ENCODE data around the gene PDZRN4. TPM values are rescaled to one million over a fixed set of nuclear protein-coding genes. Genes with fewer than 3 reads are reported as not detected.

The PDZRN4 gene
- total and polyA plus RNA-seq, 9 donors: 1.5 to 5.0 (median 2.9) TPM

DNA sequence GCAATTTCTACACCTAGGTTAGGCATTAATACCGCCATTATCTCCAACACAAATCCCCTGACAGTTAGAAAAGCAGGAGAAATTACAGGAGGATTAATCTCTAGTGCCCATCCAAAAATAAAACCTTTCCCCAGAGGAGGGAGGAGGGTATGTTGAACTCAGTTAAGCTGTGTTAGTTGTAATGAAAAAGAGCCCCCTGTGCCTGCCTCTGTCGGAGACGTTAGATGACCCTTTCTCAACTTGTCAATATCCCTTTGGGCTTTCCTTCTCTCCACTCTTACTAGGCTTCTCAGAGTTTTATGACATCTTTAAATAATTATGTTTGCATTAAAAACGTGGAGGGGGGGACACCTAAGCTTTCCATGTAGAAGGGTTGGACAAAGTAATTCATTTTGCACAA lies 278.2 kb downstream of the PDZRN4 start:
- WGBS (ENCODE audit: insufficient coverage): no CpG with 5 or more reads among the region's 4 CpGs
- no peaks in the 10 kb centered on the region for H3K9me3 ChIP-seq (replicated peaks; ENCODE audit: control insufficient read depth, low read depth, low read length)
- no peak overlapping the region for H3K27ac ChIP-seq (ENCODE audit: low read length)

DNA sequence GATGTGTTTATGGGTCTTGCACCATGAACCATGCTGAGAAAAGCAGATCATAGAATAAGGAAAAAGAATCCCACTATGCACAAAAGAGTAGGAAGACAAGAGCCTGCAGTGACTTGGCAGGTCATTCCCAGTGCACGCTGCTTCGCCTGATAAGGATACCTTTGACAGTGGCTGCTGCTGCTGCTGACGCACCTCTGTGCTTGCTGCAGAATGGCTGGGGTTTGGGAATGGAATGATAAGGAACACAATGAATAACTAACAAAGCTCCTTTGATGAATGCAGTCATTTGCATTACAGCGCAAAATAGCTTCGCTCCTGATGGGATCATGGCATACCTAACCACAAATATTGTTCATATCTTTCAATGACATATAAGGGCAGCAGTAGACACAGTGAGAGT lies 278.7 kb downstream of the PDZRN4 start:
- no peaks in the 10 kb centered on the region for H3K4me1 ChIP-seq (ENCODE audit: control insufficient read depth, insufficient read depth, low read length)
- no peak overlapping the region for H3K27ac ChIP-seq (ENCODE audit: low read length)
- no peaks in the 10 kb centered on the region for H3K9me3 ChIP-seq (replicated peaks; ENCODE audit: control insufficient read depth, low read depth, low read length)
- H3K36me3 ChIP-seq (ENCODE audit: control insufficient read depth, insufficient read depth, low read length): no peaks in the 10 kb centered on the region
- no peaks in the 10 kb centered on the region for H3K27me3 ChIP-seq (ENCODE audit: control insufficient read depth, insufficient read depth, low read length)
- no peak overlapping the region for H3K4me3 ChIP-seq (ENCODE audit: low read length)
- DNase-seq: no peak
- WGBS (ENCODE audit: insufficient coverage): 100% methylated on average over 1 of the region's 5 CpGs

More for the DNA sequence above, 278.2 kb downstream of the PDZRN4 start:
- Histone ChIP-seq H3K4me1 (ENCODE audit: control insufficient read depth, insufficient read depth, low read length) (no peaks in the 10 kb centered on the region), H3K36me3 (ENCODE audit: control insufficient read depth, insufficient read depth, low read length) (no peaks in the 10 kb centered on the region), H3K4me3 (ENCODE audit: low read length) (no peak overlapping the region), H3K27me3 (ENCODE audit: control insufficient read depth, insufficient read depth, low read length) (no peaks in the 10 kb centered on the region)
- DNase-seq: no peak

DNA sequence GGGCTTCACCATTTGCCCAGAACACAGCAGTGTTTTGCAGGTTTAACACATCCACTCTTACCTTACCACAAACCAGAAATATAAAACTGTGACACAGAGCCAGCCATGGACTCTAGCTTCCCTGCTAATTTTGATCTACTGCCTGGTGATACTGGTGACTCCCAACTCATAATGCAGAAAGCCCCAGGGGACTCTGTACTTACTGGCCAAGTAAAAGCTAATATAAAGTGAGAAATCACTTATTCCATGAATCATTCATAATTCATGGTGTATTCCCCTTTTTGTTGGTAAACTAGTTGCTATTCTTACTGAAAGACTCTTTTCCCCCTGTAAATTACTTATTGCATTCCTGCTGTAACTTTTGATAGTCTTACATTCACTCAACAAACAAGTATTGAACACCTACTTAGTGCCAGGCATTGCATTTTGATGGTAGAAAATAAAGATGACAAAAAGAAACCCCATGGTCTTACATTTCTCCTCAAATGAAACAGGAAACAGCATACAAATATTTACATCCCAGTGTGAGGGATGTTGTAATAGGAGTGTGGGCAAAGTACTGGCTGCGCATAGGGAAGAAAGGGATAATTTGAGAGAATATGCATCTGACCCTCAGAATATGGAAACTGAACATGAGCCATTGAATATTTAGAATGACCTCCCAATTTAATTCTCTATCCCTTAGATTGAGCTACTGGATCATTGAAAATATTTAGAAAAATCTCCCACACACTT lies 279.6 kb downstream of the PDZRN4 start:
- no peaks in the 10 kb centered on the region for H3K4me1 ChIP-seq (ENCODE audit: control insufficient read depth, insufficient read depth, low read length)
- no peak overlapping the region for H3K4me3 ChIP-seq (ENCODE audit: low read length)
- no peak for DNase-seq
- H3K9me3 ChIP-seq (replicated peaks; ENCODE audit: control insufficient read depth, low read depth, low read length): no peaks in the 10 kb centered on the region
- no peak overlapping the region for H3K27ac ChIP-seq (ENCODE audit: low read length)
- H3K27me3 ChIP-seq (ENCODE audit: control insufficient read depth, insufficient read depth, low read length): no peaks in the 10 kb centered on the region
- no CpG with 5 or more reads among the region's 1 CpG for WGBS (ENCODE audit: insufficient coverage)
- H3K36me3 ChIP-seq (ENCODE audit: control insufficient read depth, insufficient read depth, low read length): no peaks in the 10 kb centered on the region

DNA sequence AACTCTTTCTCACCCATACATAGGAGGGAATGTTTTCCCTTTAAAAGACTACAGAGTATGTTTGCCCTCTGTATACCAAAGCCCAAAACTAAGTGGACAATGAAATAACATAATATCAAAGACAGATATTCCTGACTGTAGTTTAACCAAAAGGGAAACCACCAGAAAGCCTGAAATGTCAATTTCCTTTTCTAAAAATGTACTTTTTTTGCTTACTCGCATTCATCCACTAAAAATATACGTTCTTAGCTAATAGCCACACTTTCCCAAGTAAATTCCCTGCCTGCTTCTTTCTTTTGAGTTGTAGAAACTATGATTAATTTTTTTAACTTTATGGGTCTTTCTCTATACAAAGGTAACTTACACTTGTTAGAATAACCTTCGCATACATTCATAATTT lies 280.2 kb downstream of the PDZRN4 start:
- no CpG with 5 or more reads among the region's 3 CpGs for WGBS (ENCODE audit: insufficient coverage)
- H3K4me3 ChIP-seq (ENCODE audit: low read length): no peak overlapping the region
- H3K27ac ChIP-seq (ENCODE audit: low read length): no peak overlapping the region
- no peaks in the 10 kb centered on the region for H3K4me1 ChIP-seq (ENCODE audit: control insufficient read depth, insufficient read depth, low read length)
- no peaks in the 10 kb centered on the region for H3K36me3 ChIP-seq (ENCODE audit: control insufficient read depth, insufficient read depth, low read length)
- no peaks in the 10 kb centered on the region for H3K9me3 ChIP-seq (replicated peaks; ENCODE audit: control insufficient read depth, low read depth, low read length)
- no peaks in the 10 kb centered on the region for H3K27me3 ChIP-seq (ENCODE audit: control insufficient read depth, insufficient read depth, low read length)
- no peak for DNase-seq

DNA sequence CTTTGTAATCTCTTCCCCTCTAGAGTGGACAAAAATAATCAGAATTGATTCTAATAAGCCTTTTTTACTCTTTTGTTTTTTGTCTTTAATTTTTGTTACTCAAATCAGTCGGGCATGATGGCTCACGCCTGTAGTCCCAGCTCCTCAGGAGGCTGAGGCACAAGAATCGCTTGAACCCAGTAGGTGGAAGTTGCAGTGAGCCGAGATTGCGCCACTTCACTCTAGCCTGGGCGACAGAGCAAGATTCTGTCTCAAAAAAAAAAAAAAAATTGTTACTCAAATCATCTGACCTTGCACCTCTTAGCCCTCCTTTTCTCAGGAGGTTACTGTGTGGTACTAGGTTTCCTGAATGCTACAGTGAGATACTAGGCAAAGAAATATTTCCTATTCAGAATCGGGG lies 280.6 kb downstream of the PDZRN4 start:
- Histone ChIP-seq H3K9me3 (replicated peaks; ENCODE audit: control insufficient read depth, low read depth, low read length) (no peaks in the 10 kb centered on the region), H3K27ac (ENCODE audit: low read length) (no peak overlapping the region), H3K27me3 (ENCODE audit: control insufficient read depth, insufficient read depth, low read length) (no peaks in the 10 kb centered on the region), H3K36me3 (ENCODE audit: control insufficient read depth, insufficient read depth, low read length) (no peaks in the 10 kb centered on the region), H3K4me3 (ENCODE audit: low read length) (no peak overlapping the region), H3K4me1 (ENCODE audit: control insufficient read depth, insufficient read depth, low read length) (no peaks in the 10 kb centered on the region)
- no CpG with 5 or more reads among the region's 7 CpGs for WGBS (ENCODE audit: insufficient coverage)
- no peak for DNase-seq

DNA sequence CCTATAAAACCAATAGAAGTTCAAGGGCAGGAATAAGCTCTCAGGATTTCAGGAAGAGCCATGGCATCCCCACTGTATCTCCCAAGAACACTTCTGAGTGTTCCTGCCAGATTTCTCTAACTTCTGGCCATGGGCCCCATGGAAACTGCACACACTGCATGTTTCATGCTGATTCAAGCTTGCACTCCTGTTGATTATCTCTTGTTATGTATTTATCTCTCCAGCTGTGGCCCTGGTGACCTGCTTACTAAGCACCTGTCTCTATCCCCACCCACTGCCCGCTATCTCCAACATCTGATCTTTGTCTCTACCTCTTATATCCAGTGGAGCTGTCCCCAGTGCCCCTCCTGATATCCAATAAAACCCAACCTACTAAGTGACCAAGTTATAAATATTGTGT lies 285.3 kb downstream of the PDZRN4 start:
- H3K27ac ChIP-seq (ENCODE audit: low read length): no peak overlapping the region
- WGBS (ENCODE audit: insufficient coverage): no CpG with 5 or more reads among the region's 1 CpG
- no peaks in the 10 kb centered on the region for H3K27me3 ChIP-seq (ENCODE audit: control insufficient read depth, insufficient read depth, low read length)
- H3K4me3 ChIP-seq (ENCODE audit: low read length): no peak overlapping the region
- no peaks in the 10 kb centered on the region for H3K9me3 ChIP-seq (replicated peaks; ENCODE audit: control insufficient read depth, low read depth, low read length)
- DNase-seq: peak; percentile 14
- no peaks in the 10 kb centered on the region for H3K36me3 ChIP-seq (ENCODE audit: control insufficient read depth, insufficient read depth, low read length)
- H3K4me1 ChIP-seq (ENCODE audit: control insufficient read depth, insufficient read depth, low read length): no peaks in the 10 kb centered on the region

DNA sequence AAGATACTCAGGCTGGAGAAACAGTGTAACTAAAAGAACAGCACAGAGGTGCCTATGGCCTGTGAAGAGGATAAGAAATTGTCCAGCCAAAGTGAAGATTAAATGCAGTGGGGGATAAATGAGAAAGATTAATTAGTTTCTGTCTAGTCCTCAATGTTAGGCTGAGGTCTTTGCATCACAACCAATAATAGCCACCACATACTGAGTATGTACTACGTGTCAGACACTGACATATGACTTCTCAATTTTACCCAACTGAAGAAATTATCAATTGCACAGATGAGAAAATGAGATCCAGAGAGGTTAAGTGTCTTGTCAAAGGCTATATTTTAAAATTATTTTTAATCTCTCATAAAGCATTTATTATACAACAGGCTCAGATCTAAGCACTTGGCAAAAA lies 285.9 kb downstream of the PDZRN4 start:
- no peak for DNase-seq
- H3K9me3 ChIP-seq (replicated peaks; ENCODE audit: control insufficient read depth, low read depth, low read length): no peaks in the 10 kb centered on the region
- no peaks in the 10 kb centered on the region for H3K36me3 ChIP-seq (ENCODE audit: control insufficient read depth, insufficient read depth, low read length)
- WGBS (ENCODE audit: insufficient coverage): no CpG with 5 or more reads among the region's 1 CpG
- no peak overlapping the region for H3K4me3 ChIP-seq (ENCODE audit: low read length)
- no peaks in the 10 kb centered on the region for H3K4me1 ChIP-seq (ENCODE audit: control insufficient read depth, insufficient read depth, low read length)
- H3K27me3 ChIP-seq (ENCODE audit: control insufficient read depth, insufficient read depth, low read length): no peaks in the 10 kb centered on the region
- H3K27ac ChIP-seq (ENCODE audit: low read length): no peak overlapping the region

DNA sequence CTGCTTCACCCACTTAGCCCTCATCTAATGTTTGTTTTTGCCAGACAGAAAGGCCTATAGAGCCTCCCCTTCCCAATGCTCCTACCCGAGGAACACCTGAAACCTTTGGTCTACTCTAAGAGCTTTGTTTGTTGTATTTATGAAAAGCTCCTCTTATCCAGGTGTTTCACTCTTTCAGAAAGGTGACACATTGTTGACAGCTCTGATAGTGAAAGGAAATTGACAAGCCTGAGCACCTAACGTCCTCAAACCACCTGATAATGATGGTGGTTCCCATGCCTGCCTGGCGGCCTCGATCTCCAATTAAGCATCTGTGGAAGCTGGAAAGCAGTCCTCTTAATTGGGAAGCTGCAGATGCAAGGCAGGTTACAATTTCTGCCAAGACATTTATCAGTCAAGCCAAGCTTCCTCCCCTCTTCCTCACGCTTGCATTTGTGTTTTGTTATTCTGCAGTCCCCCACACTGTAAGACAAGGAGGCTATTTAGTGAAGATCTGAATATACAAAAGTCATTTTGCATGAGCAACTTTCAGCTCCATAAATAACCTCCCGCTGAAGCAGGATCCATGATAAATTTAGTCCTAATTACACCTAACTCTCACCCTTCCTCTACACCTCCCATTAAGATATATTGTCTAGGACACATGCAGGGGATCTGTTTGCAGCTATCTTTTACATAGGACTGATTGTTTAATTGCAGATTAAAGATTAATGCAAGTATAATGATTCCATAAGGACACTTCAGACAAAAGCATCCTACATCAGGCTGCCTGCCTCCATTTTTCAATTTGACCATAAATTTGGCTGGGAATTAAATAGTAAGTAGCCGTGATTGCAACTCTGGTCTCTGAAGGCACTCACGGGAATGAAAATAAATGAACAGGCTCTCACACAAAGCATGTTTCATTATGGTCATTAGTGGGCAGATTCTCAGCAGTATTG lies 288.6 kb downstream of the PDZRN4 start:
- no peak for DNase-seq
- Histone ChIP-seq H3K36me3 (ENCODE audit: control insufficient read depth, insufficient read depth, low read length) (no peaks in the 10 kb centered on the region), H3K4me3 (ENCODE audit: low read length) (no peak overlapping the region), H3K9me3 (replicated peaks; ENCODE audit: control insufficient read depth, low read depth, low read length) (no peaks in the 10 kb centered on the region), H3K4me1 (ENCODE audit: control insufficient read depth, insufficient read depth, low read length) (no peaks in the 10 kb centered on the region), H3K27me3 (ENCODE audit: control insufficient read depth, insufficient read depth, low read length) (no peaks in the 10 kb centered on the region), H3K27ac (ENCODE audit: low read length) (no peak overlapping the region)
- WGBS (ENCODE audit: insufficient coverage): 49% methylated on average over 4 of the region's 8 CpGs

DNA sequence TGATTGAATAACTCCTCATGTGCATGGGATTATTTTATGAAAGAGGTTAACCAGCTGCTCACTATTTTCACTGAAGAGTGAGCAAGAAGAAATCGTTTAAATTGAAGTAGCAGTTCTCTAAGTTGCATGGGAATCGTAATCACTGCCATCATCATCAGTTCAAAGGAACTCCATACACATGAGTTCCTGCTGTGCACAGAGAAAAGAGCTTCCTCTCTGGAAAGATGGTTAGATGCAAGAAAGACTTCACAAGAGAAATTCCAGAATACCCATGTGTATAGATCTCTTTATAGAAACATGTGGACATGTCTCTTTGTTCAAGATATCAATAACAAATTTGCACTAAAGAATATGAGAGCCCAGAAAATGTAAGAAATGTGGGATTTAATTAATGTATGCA lies 291.3 kb downstream of the PDZRN4 start:
- Histone ChIP-seq H3K27me3 (ENCODE audit: control insufficient read depth, insufficient read depth, low read length) (no peaks in the 10 kb centered on the region), H3K9me3 (replicated peaks; ENCODE audit: control insufficient read depth, low read depth, low read length) (no peaks in the 10 kb centered on the region), H3K4me1 (ENCODE audit: control insufficient read depth, insufficient read depth, low read length) (no peaks in the 10 kb centered on the region), H3K4me3 (ENCODE audit: low read length) (no peak overlapping the region), H3K27ac (ENCODE audit: low read length) (no peak overlapping the region), H3K36me3 (ENCODE audit: control insufficient read depth, insufficient read depth, low read length) (no peaks in the 10 kb centered on the region)
- no peak for DNase-seq
- no CpG with 5 or more reads among the region's 2 CpGs for WGBS (ENCODE audit: insufficient coverage)

DNA sequence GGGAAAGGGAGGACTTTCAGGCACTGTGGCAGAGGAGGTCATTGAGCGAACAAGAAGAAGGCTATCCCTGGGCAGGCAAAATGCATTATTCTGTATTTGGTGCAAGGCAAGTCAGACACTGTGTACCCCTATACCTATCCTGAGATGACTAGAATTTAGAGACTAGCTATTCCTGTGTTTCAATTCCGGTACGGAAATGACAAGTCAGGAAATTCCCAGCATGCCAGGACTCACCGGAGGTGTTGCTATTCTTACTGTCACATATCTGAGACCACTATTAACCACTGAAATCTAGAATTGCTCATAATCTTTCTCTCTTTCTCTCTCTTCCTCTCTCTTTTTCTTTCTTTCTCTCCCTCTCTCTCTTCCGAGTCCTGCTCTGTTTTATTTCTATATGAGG lies 297.1 kb downstream of the PDZRN4 start:
- Histone ChIP-seq H3K9me3 (replicated peaks; ENCODE audit: control insufficient read depth, low read depth, low read length) (no peaks in the 10 kb centered on the region), H3K27ac (ENCODE audit: low read length) (no peak overlapping the region), H3K27me3 (ENCODE audit: control insufficient read depth, insufficient read depth, low read length) (no peaks in the 10 kb centered on the region), H3K4me1 (ENCODE audit: control insufficient read depth, insufficient read depth, low read length) (no peaks in the 10 kb centered on the region), H3K36me3 (ENCODE audit: control insufficient read depth, insufficient read depth, low read length) (no peaks in the 10 kb centered on the region), H3K4me3 (ENCODE audit: low read length) (no peak overlapping the region)
- WGBS (ENCODE audit: insufficient coverage): 87% methylated on average over 4 of the region's 5 CpGs
- no peak for DNase-seq

All from muscle of leg (tissue), 11 donors.